ENCODE measurements around the gene CSAD.

CSAD gene, protein sequence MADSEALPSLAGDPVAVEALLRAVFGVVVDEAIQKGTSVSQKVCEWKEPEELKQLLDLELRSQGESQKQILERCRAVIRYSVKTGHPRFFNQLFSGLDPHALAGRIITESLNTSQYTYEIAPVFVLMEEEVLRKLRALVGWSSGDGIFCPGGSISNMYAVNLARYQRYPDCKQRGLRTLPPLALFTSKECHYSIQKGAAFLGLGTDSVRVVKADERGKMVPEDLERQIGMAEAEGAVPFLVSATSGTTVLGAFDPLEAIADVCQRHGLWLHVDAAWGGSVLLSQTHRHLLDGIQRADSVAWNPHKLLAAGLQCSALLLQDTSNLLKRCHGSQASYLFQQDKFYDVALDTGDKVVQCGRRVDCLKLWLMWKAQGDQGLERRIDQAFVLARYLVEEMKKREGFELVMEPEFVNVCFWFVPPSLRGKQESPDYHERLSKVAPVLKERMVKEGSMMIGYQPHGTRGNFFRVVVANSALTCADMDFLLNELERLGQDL

DNA sequence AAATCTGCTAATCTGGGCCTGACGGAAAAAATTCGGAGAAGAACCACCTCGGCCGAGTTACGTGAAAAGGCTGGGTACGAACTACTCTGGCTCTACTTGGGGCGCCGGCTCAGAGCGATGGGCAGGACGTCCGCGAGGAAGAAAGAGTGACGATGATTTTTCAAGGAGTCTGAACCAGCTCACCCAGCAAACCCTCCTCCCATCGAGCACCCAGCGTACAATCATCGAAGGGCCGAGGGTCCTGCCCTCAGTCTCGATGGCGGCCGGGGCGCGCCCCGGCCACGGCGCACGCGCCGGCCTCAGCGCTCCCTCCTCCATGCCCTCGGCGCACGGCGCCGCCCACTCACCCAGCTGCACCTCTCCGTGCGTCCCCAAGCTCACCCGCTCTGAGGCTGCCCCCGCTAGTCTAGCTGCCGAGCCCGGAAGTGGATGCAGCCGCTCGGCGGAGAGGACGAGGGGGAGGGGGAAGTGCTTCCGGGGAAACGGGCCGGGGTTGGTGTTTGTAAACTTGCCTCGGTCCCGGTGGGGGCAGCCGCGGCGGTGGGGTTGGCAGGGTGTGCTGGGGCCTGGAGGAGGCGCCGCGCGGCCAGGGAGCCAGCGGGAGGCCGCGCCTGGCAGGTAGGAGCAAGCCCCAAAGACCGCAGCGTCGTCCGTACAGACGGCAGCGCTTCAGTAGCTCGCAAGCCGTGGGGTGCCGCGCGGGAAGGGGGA lies at the start of gene CSAD, which contains the start of gene ZNF740:
Gene CSAD (minus strand): TSS at position 706 of the 711 bp plus-strand sequence. CDS start 7,455 bp downstream, outside the sequence.
Gene ZNF740 (plus strand): TSS at position 503 of the 711 bp plus-strand sequence. CDS start 1,262 bp downstream, outside the sequence.
- peak; percentile 93 to 98 (median 97) for DNase-seq (ENCODE audit: low read depth in 2 of 3, low spot score in 1 of 3)

DNA sequence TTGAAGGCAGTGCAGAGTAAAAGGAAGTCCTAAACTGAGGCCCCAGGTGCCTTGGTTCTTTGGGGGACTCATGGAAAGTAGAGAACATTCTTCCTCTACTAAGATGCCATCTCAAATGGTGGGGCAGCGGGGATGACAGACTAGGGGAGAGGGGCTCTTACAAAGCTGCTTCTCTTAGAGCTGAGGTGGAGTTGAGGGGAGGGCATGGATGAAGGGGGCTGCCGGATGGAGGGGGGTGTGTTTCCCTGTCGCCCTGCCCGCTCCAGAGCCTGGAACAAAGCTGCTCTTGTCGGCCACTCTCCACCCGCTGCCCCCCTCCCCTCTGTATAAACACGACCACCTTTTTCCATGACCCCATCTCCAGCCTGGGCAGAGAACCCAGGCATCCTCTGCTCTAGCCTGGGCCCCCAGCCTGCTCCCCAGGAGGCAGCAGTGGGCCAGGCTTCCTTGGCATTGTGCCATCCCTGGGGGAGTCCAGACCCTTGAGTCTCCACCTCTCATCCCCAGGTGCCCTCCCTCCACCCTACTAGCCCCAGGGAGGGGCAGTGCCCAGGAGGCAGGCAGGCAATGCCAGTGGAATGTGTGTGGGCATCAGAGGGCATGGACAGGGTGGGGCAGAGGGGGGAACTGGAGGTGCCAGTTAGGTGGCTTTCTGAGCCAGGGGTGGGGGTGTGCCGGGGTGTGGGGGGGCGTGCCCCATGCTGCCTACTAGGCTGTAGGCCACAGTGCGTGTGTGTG lies 49.6 kb upstream of the CSAD start:
- DNase-seq (ENCODE audit: low read depth in 2 of 3, low spot score in 1 of 3), result no peak

DNA sequence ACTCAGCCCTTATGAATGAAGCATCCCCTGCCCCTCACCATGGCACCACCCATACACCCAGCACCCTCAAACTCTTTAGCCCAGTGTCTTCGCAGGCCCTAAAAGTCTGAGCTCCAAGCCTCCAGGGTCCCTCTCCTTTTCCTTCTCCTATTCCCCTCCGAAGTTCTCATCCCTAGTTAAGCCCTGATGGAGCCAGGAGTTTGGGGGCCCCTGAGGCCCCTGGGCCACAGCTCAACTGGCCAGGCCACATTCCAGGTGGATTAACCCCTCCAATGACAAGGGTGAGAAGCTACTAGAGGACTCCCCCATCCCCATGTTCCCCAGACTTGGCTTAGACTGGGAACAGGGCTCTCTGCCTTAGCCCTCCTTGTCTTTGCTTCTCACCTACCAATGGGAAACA lies 48.7 kb upstream of the CSAD start:
- no peak for DNase-seq (ENCODE audit: low read depth in 2 of 3, low spot score in 1 of 3)

DNA sequence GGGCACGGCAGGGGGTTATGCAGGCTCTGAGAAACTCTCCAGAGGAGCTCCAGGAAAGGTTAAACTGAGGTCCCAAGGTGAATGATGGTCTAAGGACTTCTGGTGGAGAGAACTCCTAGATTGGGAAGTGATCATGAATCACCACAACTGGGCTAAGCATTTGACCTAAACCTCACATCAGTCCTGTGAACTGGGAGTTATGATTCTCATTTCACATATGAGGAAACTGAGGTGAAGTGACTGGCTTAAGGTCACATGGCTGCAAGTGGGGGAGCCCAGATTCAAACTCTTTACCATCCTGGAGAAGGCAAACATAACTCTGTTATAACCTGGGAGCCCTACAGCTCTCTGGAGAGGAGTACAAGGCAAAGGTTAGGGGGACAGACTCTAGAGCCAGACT lies 47.1 kb upstream of the CSAD start:
- no peak for DNase-seq (ENCODE audit: low read depth in 2 of 3, low spot score in 1 of 3)

DNA sequence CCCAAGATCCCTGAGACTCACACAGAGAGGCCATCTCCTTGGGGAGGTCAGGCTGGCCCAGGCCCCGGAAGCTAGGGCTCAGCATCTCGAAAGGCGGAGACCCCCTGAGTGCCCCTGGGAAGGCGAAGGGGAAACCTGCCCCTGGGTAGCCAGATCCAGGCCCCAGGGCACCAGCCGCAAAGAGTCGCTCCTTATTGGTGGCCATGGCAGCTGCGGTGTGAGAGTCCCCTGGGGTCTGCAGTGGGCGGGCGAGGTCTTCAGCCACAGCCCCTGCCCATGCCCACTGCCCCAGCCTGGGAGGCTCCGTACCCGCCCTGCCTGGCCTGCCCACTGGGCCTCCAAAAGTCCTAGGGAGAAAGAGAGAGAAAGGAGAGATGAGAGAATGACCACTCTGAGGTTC lies 46.6 kb upstream of the CSAD start:
- DNase-seq (ENCODE audit: low read depth in 2 of 3, low spot score in 1 of 3), result no peak

DNA sequence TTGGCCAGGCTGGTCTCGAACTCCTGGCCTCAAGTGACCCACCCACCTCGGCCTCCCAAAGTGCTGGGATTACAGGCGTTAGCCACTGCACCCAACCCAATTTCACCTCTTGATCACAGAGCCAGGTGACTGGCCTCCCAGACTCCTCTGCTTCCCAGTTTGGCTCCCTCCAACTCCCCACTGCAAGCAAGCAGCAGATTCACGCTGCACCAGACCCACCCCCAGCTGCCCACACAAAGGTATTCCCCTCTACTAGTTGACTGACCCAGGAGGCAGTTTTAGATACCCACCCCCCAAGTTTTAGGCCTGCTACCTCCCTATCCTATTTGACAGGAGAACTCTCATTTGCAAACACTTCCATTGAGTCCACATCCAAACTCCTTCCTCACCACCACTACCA lies 46.1 kb upstream of the CSAD start:
- no peak for DNase-seq (ENCODE audit: low read depth in 2 of 3, low spot score in 1 of 3)

DNA sequence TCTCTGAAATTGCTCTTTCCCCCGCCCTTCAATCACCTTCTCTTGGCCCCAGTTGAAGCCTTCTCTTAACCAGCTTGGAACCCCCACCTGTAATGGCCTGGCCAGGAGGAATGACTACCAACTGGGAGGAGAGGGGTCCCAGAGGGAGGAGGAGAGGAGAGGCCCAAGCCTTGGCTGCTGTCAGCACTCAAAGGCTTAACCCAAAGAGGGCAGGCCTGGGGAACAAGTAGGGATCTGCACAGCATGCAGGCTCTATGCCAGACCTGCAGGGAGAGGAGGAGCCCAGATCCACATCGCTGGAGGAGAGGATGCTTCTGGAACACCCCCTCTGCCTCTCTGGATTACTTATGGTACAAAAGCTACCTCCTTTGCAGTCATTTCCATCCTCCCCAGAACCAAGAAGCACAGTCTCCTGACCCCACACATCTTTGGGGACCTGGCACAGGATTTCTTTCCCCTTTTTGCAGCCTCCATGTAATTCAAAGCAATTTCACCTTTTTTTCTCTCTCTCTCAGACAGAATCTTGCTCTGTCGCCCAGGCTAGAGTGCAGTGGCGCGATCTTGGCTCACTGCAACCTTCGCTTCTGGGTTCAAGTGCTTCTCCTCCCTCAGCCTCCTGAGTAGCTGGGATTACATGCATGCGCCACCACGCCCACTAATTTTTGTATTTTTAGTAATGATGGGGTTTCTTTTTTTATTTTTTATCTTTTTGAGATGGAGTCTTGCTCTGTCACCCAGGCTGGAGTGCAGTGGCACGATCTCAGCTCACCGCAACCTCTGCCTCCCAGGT lies 45.1 kb upstream of the CSAD start:
- DNase-seq (ENCODE audit: low read depth in 2 of 3, low spot score in 1 of 3), result no peak

DNA sequence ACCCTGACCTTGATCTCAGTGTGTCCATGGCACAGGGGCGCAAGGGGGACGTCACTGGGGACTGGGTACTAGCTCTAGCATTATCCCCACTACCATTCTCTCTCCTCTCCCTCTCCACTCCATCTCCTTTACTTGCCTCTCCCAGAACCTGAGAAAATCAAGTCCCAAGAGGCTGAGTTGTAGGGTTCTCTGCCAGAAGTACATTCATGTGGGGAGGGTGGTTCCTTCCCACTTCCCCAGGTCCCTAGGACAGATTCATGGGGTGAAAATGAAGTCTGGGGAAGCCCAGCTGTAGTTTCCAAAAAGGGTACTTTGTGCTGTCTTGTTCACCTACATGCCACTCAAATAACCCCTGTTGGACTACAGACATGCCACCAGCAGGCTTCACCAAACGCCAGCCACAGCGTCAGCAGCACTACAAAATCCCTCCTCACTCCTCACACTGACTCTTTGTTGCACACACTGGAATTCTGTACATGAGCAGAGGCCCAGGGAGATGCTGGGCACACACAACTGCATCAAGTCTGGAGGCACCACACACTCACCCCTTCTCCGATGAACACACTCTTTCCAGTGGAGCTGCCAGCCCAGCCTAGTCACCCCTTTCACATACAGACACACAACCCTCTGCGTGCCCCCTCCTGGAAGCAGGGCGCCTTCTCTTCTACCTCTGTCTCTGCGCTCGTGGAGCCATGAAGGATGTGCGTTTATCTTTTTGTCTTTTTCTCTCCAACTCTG lies 44.3 kb upstream of the CSAD start:
- no peak for DNase-seq (ENCODE audit: low read depth in 2 of 3, low spot score in 1 of 3)

DNA sequence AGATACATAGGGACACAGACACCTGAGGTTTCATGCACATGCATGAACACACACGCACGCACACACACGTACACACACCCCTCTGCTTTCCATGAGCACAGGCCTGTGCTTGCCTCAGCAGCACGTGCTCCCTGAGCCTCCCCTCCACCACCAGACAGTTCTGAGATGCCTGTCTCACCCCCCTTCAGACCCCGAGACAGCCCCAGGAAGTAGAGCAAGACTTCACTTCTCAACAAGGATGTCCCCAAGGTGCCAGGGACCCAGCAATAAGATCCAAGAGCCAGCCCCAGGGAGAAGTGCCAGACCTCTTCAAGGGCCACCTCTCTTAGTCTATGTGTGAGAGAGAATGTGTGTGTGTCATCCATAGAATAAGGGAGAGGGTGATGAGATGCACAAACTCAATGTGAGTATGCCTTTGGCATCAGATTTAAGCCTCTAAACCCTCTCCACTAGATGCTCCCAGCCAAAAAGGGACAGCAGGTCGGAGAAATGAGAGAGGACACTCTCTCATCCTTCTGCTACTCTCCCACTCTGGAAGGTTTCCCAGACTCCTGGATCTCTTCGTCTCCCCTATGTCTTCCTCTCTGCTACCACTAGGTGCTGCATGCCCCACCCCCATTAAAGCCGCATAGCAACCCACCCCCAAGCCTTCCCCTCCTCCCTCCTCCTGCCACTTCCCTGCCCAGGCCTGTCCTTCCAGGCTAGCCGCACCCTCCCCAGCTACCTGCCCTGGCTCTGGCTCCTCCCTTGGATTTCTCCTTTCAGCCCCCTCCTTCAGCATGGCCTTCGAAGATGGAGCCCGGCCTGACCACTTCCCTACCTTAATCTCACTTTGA lies 43.6 kb upstream of the CSAD start:
- DNase-seq (ENCODE audit: low read depth in 2 of 3, low spot score in 1 of 3), result no peak

DNA sequence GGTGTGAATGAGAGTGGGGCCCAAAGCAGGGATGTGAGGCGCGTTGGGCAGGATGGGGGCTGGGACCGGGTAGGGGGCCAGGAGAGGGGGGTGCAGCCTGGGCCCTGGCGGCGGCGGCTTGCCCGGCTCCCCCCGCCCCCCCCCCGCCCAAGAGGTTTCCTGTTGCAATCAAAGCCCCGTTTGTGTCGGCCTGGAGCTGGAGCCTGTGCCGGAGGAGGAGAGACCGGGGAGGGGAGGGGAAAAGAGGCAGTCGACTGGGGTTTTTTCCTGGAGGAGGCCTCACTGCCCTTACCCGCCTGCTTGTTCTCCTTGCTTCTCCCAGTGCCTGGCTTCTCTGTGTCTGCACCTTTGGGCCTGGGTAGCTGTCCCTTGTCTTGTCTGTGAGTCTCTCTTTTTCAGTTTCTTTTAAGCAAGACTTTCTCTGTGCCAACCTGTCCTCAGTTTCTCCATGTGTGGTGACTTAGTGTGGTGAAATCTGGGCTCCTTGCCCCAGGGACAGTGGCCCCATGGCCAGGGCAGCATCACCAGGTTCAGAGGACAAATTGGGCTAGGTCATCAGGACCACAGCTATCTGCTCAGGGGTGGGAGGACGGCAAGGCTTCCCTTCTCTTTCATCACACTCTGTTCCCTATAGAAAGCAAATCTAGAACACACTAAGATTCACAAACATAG lies 42.8 kb upstream of the CSAD start:
- DNase-seq (ENCODE audit: low read depth in 2 of 3, low spot score in 1 of 3), result no peak

DNA sequence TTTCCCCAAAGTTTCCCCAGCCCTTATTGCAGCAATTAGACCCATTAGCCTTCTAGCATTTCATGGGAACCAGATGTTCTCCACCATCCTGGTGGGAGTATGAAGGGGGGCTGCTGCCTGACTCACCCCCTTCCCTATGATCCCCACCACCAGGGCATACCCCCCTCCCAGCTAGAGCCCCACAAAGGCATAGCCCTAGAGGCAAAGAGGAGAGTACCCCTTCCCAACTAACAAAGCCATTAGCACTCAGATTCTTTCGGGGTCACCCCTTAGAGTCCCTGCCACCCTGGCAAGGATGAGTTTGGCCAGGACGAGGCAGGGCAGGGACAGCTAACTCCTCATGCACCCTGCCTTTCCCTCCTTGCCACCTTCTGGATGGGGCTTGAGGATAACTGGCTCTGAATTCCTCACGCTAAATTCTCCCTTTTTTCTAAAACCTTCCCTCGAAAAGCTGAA lies 42.1 kb upstream of the CSAD start:
- DNase-seq (ENCODE audit: low read depth in 2 of 3, low spot score in 1 of 3), result no peak

DNA sequence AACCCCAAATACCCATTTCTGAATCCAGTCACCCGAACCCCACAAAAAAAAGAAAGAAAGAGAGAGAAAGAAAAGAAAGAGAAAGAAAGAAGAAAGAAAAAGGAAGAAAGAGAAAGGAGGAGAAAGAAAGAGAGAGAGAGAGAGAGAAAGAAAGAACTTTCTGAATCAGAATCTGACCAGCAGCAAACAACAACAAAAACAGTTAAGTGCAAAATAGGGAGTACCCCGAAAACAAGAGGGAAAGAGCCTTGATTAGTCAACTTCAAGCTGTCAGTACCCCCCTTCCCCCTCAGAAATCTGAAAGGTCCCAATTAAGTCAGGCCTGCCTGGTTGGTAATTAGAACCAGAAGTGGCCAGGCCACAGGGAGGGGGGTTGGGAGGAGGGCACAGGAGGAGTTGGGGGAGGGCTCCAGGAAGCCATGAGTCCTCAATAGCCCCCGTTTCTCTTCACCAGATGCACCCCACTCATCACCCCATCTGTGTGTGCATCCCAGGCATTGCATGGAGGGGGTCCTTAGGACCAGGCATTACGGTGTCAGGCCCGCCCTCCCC lies 41.5 kb upstream of the CSAD start:
- no peak for DNase-seq (ENCODE audit: low read depth in 2 of 3, low spot score in 1 of 3)

DNA sequence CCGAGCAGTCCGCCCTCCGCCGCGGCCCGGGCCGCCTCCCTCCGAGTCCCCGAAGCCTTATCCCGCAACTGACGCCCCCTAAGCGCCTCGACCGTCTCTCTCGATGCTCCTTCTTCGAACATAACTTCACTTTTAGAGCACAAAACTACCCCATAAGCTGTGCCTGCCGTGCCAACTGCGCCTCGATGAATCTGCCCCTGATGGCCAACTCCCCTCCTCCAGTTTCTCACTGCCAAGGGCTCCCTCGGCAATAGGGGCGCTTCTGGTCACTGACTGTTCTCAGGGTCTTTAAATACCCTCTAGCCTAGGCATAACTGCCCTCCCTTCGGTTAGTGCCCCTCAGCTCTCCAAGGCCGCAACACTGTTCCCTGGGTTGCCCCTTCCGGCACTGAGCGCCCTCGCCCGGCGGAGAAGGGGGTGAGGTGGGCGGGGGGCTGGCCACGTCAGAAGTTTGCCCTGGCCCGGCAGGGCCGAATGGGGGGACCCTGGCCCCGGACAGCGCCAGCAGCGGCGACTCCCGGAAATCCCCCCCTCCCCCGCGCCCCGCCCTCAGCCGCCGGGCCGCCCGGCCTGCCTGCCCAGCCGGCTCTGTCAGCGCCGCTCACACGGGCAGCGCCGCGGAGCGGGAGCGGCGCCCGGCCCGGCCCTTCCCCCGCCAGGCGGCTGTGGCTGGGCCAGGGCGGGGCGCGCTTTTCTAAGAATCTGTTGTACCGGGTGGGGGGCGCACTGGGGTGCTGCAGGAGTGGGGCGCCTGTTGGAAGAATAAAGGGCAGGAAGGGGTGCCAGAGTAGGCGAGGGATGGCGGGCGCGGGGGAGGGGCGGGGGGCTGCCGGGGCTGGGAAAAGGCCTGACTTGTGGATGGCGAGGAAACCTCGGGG lies 40.7 kb upstream of the CSAD start:
- no peak for DNase-seq (ENCODE audit: low read depth in 2 of 3, low spot score in 1 of 3)

DNA sequence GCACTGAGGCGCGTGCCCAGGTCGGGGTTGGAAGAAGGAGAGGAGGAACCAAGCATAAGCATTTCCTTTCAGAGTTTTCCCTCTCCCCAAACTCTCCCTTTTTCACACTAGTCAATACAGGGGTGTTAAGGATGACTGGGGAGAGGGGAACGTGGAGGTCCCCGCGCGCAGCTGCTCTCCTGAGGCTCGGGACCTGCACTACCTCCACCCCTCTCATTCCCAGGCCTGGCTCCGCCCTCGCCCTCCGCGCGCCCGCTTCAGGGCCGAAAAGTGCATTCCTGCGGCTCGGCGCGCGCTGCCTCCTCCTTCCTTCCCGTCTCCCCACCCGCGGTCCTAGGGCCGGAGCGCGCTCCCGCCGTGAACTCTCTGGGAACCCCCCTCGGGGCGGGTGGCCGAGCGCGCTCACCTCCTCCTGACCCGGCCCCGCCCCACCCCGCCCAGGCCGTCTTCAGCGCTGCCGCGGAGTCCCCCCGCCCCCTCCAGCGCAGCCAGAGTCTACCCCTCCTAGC lies 40.0 kb upstream of the CSAD start:
- DNase-seq (ENCODE audit: low read depth in 2 of 3, low spot score in 1 of 3), result peak; percentile 65 to 84 (median 65)

DNA sequence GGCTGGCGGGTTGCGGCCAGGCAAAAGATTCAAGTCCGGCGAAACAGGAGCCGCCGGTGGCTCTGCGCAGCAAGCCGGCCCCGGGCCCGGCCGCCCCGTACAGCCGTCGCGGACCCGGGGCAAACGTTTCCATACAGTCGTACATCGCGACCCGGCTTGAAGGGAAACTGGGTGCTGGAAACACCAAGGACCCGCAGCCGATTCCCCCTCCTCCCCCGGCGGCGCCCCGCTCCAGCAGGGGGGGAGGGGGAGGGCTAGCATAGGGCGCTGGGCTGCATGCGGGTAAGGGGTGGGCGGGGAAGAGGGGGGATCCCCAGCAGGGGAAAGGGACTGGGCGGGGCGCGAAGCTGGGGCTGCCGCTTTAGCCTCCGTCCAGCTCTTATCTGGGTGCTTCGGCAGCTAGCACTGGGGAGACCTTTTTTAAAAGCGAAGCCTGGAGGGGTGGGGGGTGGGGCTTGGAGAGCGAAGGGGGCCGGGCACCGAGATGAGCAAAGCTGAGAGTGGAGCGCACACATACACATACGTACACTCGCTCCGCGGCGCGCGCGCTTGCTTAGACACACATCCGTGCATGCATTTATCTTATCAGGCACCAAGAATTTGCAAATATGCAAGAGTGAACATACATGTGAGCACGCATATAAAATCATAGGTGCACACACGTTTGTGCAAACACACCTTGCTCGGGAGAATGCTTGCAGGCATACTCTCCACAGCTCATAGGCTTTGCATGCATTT lies 39.4 kb upstream of the CSAD start:
- DNase-seq (ENCODE audit: low read depth in 2 of 3, low spot score in 1 of 3), result peak; percentile 53 to 66 (median 66)

DNA sequence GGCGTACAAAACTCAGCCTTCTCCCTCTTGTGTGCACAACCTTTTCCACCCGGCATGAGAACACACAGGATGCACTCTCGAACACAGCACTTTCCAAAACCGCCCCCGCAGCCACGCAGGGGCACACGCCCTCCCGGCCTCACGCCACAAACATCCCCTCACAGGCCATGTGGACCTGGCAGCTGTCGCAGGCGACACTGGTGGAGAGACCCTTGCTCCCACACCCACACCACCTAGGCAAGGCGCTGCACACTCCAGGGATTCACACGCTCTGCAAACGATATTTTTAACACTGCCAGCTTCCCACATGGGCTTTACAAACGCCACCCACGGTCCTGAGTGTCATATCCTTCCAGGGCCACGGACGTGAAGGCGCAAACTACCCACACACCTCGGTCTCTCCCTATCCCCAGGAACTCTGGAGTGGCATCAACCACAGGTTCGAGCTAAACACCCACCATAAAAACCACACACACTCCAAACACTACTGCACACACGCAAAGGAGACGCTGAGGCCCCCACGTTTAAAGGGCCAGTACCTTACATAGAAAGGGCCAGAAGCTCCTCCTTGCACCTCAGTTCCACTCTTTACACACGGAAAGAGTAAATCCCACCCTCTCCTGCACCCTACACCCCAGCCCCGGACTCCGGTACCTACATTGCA lies 38.7 kb upstream of the CSAD start:
- DNase-seq (ENCODE audit: low read depth in 2 of 3, low spot score in 1 of 3), result peak; percentile 47 to 64 (median 56)

Measured in stimulated activated CD4-positive, alpha-beta T cell treated with anti-CD3 and anti-CD28 coated beads, Interleukin-12 subunit alpha, Interleukin-12 subunit beta, amount 100 ng/mL, for 48 hours (primary cell).